Esophagus muscularis mucosa (tissue), 4 donors: ENCODE results near the gene PRR23E. TPM values are rescaled to one million over a fixed set of nuclear protein-coding genes. Genes with fewer than 3 reads are reported as not detected.

Experiments used
- DNase-seq: peaks from one replicate; pipeline ENCODE4 v3.0.0-alpha.2; 2017; ENCODE audit errors: extremely low spot score
- H3K27ac ChIP-seq, 4 donors: fragments of 200-600 bp; sonication (generic); replicated peaks in 1 of 4; 1 replicate in 3 of 4; 2 replicates in 1 of 4; pipeline ENCODE4 v1.5.1; 2016 to 2019; ENCODE audit warnings: mild to moderate bottlenecking in 1 of 4
- H3K27me3 ChIP-seq, 4 donors: fragments of 200-600 bp; sonication (generic); one replicate each; pipeline versions ENCODE4 v1.5.1 to v1.6.0; 2016 to 2019
- H3K36me3 ChIP-seq, 4 donors: fragments of 200-600 bp; sonication (generic); one replicate each; pipeline ENCODE4 v1.5.1; 2016 to 2019
- H3K4me1 ChIP-seq, 4 donors: fragments of 200-600 bp; sonication (generic); one replicate each; pipeline ENCODE4 v1.5.1; 2016 to 2019
- H3K4me3 ChIP-seq, 4 donors: fragments of 200-600 bp; sonication (generic); 1 replicate in 2 of 4; 2 replicates in 2 of 4; pipeline ENCODE4 v1.5.1; 2016 to 2019; ENCODE audit warnings: mild to moderate bottlenecking in 4 of 4, moderate library complexity in 1 of 4
- H3K9me3 ChIP-seq, 4 donors: fragments of 200-600 bp; sonication (generic); 1 replicate in 3 of 4; 2 replicates in 1 of 4; pipeline ENCODE4 v1.5.1; 2016 to 2019
- CTCF ChIP-seq, 3 experiments: fragments of 200-600 bp in 2 of 3; fragments of 450-650 bp in 1 of 3; sonication (generic) in 2 of 3; IDR thresholded peaks; one replicate each; pipeline ENCODE4 v1.5.1; 2017 to 2019; ENCODE audit warnings: antibody characterized with exemption in 3 of 3, mild to moderate bottlenecking in 2 of 3, moderate library complexity in 1 of 3
- EP300 ChIP-seq: sonication (generic); formaldehyde crosslinking; IDR thresholded peaks from one replicate; pipeline ENCODE4 v1.6.1; 2017; ENCODE audit warnings: antibody characterized with exemption
- POLR2A ChIP-seq: fragments of 450-650 bp; IDR thresholded peaks from one replicate; pipeline ENCODE4 v1.6.1; 2017; ENCODE audit warnings: antibody characterized with exemption, moderate library complexity, mild to moderate bottlenecking, low read depth
- POLR2AphosphoS5 ChIP-seq, 2 donors: sonication (generic); formaldehyde crosslinking; IDR thresholded peaks; one replicate each; pipeline ENCODE4 v1.6.1; 2017; ENCODE audit warnings: antibody characterized with exemption in 2 of 2
- WGBS: methylation state at CpG from one replicate; pipeline ENCODE4 v1.1.5; 2018; 5-methylcytosine and 5-hydroxymethylcytosine counted together
- intact Hi-C: fragments of 100-400 bp; cut with DNase I; formaldehyde crosslinking; loops from one replicate; pipeline ENCODE4 v1.15.1; 2023
- total RNA-seq, 4 donors: library from RNA; depleted of rRNA; stranded (reverse); fragments of >200 nt; gene quantifications; one replicate each; pipeline versions ENCODE4 v1.1.0 to v1.2.1, GENCODE V29; 2016

PRR23E gene
- total RNA-seq, 4 donors from 2014 or later = not detected

GRCh38 chr3:127147291-127147885 is 45.5 kb upstream of the PRR23E start:
- H3K4me1 ChIP-seq = no peaks in the 10 kb centered on the region
- H3K27ac ChIP-seq = no peak overlapping the region
- intact Hi-C loops = no loop called here
- peaks cover 0 to 4% (median 0%) of the 10 kb centered on the region in 4 donors for H3K27me3 ChIP-seq
- no peaks in the 10 kb centered on the region for H3K36me3 ChIP-seq
- no peak for TF ChIP-seq CTCF (IDR thresholded peaks at IDR 0.05)
- no peak for TF ChIP-seq EP300
- no peak for TF ChIP-seq POLR2A
- TF ChIP-seq POLR2AphosphoS5 (IDR thresholded peaks at IDR 0.05) = no peak
- 81% methylated on average over 8 of the region's 8 CpGs for WGBS
- no peaks in the 10 kb centered on the region for H3K9me3 ChIP-seq
- no peak for DNase-seq
- no peak overlapping the region for H3K4me3 ChIP-seq

- TF ChIP-seq CTCF (IDR thresholded peaks at IDR 0.05) (no peak), POLR2AphosphoS5 (IDR thresholded peaks at IDR 0.05) (no peak), EP300 (no peak), POLR2A (no peak)
- Histone ChIP-seq H3K36me3 (no peaks in the 10 kb centered on the region), H3K9me3 (no peaks in the 10 kb centered on the region), H3K4me1 (no peaks in the 10 kb centered on the region), H3K27ac (no peak overlapping the region), H3K27me3 (peaks cover 0 to 4% (median 0%) of the 10 kb centered on the region in 4 donors), H3K4me3 (no peak overlapping the region)
- intact Hi-C loops = no loop called here
- DNase-seq = no peak
- WGBS = 77% methylated on average over 6 of the region's 6 CpGs
Observed at GRCh38 chr3:127149621-127150310, 43.2 kb upstream of the PRR23E start.

- no peak for TF ChIP-seq EP300
- intact Hi-C loops = no loop called here
- H3K9me3 ChIP-seq = no peaks in the 10 kb centered on the region
- no peaks in the 10 kb centered on the region for H3K4me1 ChIP-seq
- no peak overlapping the region for H3K27ac ChIP-seq
- H3K27me3 ChIP-seq = peaks cover 0 to 4% (median 0%) of the 10 kb centered on the region in 4 donors
- WGBS = 93% methylated on average over 15 of the region's 15 CpGs
- H3K4me3 ChIP-seq = no peak overlapping the region
- DNase-seq = no peak
- no peaks in the 10 kb centered on the region for H3K36me3 ChIP-seq
Observed at GRCh38 chr3:127150513-127151250, 42.2 kb upstream of the PRR23E start.

- intact Hi-C loops = no loop called here
- TF ChIP-seq EP300 = no peak
- TF ChIP-seq POLR2AphosphoS5 (IDR thresholded peaks at IDR 0.05) = no peak
- TF ChIP-seq POLR2A = no peak
- no peak for TF ChIP-seq CTCF (IDR thresholded peaks at IDR 0.05)
- Histone ChIP-seq H3K27me3 (peaks cover 0 to 5% (median 0%) of the 10 kb centered on the region in 4 donors), H3K27ac (no peak overlapping the region), H3K9me3 (no peaks in the 10 kb centered on the region), H3K36me3 (no peaks in the 10 kb centered on the region), H3K4me1 (no peaks in the 10 kb centered on the region), H3K4me3 (no peak overlapping the region)
- WGBS = 94% methylated on average over 7 of the region's 9 CpGs
- no peak for DNase-seq
Observed at GRCh38 chr3:127151251-127151564, 41.7 kb upstream of the PRR23E start.

- H3K27ac ChIP-seq = no peak overlapping the region
- DNase-seq = no peak
- peaks cover 0 to 14% (median 0%) of the 10 kb centered on the region in 4 donors for H3K27me3 ChIP-seq
- H3K9me3 ChIP-seq = no peaks in the 10 kb centered on the region
- 57% methylated on average over 2 of the region's 2 CpGs for WGBS
- H3K4me3 ChIP-seq = no peak overlapping the region
- TF ChIP-seq POLR2A = no peak
- TF ChIP-seq CTCF (IDR thresholded peaks at IDR 0.05) = no peak
- intact Hi-C loops = no loop called here
- H3K36me3 ChIP-seq = no peaks in the 10 kb centered on the region
- no peaks in the 10 kb centered on the region for H3K4me1 ChIP-seq
Observed at GRCh38 chr3:127151992-127152650, 40.8 kb upstream of the PRR23E start.
